HepG2 (cell line): ENCODE measurements around the gene EHD1. TPM values are rescaled to one million over a fixed set of nuclear protein-coding genes. Genes with fewer than 3 reads are reported as not detected.
"Not testable (repeated sequence)": the region's sequence is repeated elsewhere in the genome, so short reads cannot be mapped to it uniquely, and the experiment has no call there.

Experiments
- ATAC-seq: fragments of 200-7000 bp; cut with Tn5 transposase; 3 replicates; pipeline ENCODE4 v1.9.1; 2020; ENCODE audit warnings: mild to moderate bottlenecking, moderate library complexity
- BruUV-seq: library from RNA; stranded (reverse); fragments of 400-500 nt; replicated peaks from 2 replicates; lab custom pipeline; 2021; lab: Mats Ljungman, UMichigan
- CTCF ChIA-PET: fragments of 300-600 bp; formaldehyde crosslinking; extraction: SDS; loops from one replicate; lab custom pipeline; 2021; ENCODE audit warnings: low total read pairs, inconsistent platforms, low intra/inter-chr PET ratio; lab: Yijun Ruan, JAX
- POLR2A ChIA-PET: fragments of 350-600 bp; sonication (Branson Sonifier 250); formaldehyde crosslinking; loops from one replicate; lab custom pipeline; 2020; ENCODE audit warnings: antibody characterized with exemption, inconsistent platforms; lab: Yijun Ruan, JAX
- DNase-seq: peaks from one replicate; pipeline ENCODE4 v3.0.0-alpha.2; 2015; ENCODE audit warnings: low spot score
- FAIRE-seq: peaks from 3 replicates; lab custom pipeline; 2011; peaks lifted over from hg19 to GRCh38; lab: Jason Lieb, UNC
- H2AFZ ChIP-seq: one replicate; pipeline ENCODE4 v1.6.1; 2011; ENCODE audit warnings: low read length, inconsistent platforms
- H3K27ac ChIP-seq: fragments of 300-600 bp; 3 replicates; pipeline ENCODE4 v1.8.0; 2011; ENCODE audit warnings: mixed run types, mild to moderate bottlenecking, mixed read lengths, low read length, inconsistent platforms; ENCODE audit not compliant: insufficient read depth; ENCODE audit errors: extremely low read length
- H3K27me3 ChIP-seq, 2 experiments: fragments of 200-600 bp in 1 of 2; 2 replicates in 1 of 2; 3 replicates in 1 of 2; pipeline versions ENCODE4 v1.6.0 to v1.8.0; 2011; ENCODE audit warnings: low read length in 2 of 2, mild to moderate bottlenecking in 2 of 2, moderate library complexity in 2 of 2, inconsistent platforms in 1 of 2; ENCODE audit not compliant: insufficient read depth in 2 of 2, control insufficient read depth in 1 of 2
- H3K36me3 ChIP-seq, 2 experiments: fragments of 200-600 bp in 1 of 2; replicated peaks in 1 of 2; 2 replicates in 1 of 2; 3 replicates in 1 of 2; pipeline versions ENCODE4 v1.5.1 to v1.8.0; 2011; ENCODE audit warnings: low read length in 2 of 2, inconsistent platforms in 1 of 2; ENCODE audit not compliant: insufficient read depth in 2 of 2, control insufficient read depth in 1 of 2
- H3K4me1 ChIP-seq: 2 replicates; pipeline ENCODE4 v1.5.1; 2012; ENCODE audit warnings: low read length, inconsistent platforms; ENCODE audit not compliant: insufficient read depth
- H3K4me2 ChIP-seq: 2 replicates; pipeline ENCODE4 v1.6.0; 2011; ENCODE audit warnings: low read depth, low read length, inconsistent platforms
- H3K4me3 ChIP-seq, 3 experiments: fragments of 200-600 bp in 1 of 3; sonication (generic), shearing (Covaris generic) in 1 of 3; replicated peaks in 1 of 3; 2 replicates each; pipeline ENCODE4 v1.5.1; 2011 to 2016; ENCODE audit warnings: low read length in 3 of 3, inconsistent platforms in 2 of 3, low read depth in 2 of 3, mild to moderate bottlenecking in 2 of 3, control low read depth in 1 of 3, mixed read lengths in 1 of 3; ENCODE audit not compliant: insufficient read depth in 1 of 3
- H3K79me2 ChIP-seq: one replicate; pipeline ENCODE4 v1.6.1; 2011; ENCODE audit warnings: low read length, inconsistent platforms; ENCODE audit not compliant: insufficient read depth
- H3K9ac ChIP-seq: 2 replicates; pipeline ENCODE4 v1.6.0; 2011; ENCODE audit warnings: mild to moderate bottlenecking, low read depth, low read length, inconsistent platforms; ENCODE audit not compliant: insufficient read depth
- H3K9me3 ChIP-seq: 2 replicates; pipeline ENCODE4 v1.5.1; 2012; ENCODE audit warnings: mild to moderate bottlenecking, low read length
- H4K20me1 ChIP-seq: 2 replicates; pipeline ENCODE4 v1.6.0; 2011; ENCODE audit warnings: inconsistent platforms, mild to moderate bottlenecking, low read length, moderate library complexity; ENCODE audit not compliant: insufficient read depth
- ADNP ChIP-seq: sonication (generic); formaldehyde crosslinking; IDR thresholded peaks from 2 replicates; pipeline ENCODE4 v1.4.0; 2020; ENCODE audit warnings: missing genetic modification reagents
- KDM1A ChIP-seq: IDR thresholded peaks from 2 replicates; pipeline ENCODE4 v1.6.1; 2016; ENCODE audit warnings: missing compliant biosample characterization
- NRL ChIP-seq: sonication (generic); formaldehyde crosslinking; IDR thresholded peaks from 2 replicates; pipeline ENCODE4 v1.5.0; 2020; ENCODE audit warnings: missing genetic modification reagents, mild to moderate bottlenecking, moderate library complexity, borderline replicate concordance
- ZMYM3 ChIP-seq: sonication (generic); formaldehyde crosslinking; IDR thresholded peaks from 2 replicates; pipeline ENCODE4 v1.5.1; 2020; ENCODE audit warnings: mild to moderate bottlenecking, missing genetic modification reagents
- ZNF770 ChIP-seq: sonication (generic); formaldehyde crosslinking; IDR thresholded peaks from 2 replicates; pipeline ENCODE4 v1.5.0; 2020; ENCODE audit warnings: mild to moderate bottlenecking, missing genetic modification reagents
- WGBS: methylation state at CpG from one replicate; pipeline ENCODE4 v1.1.6; 2017; ENCODE audit warnings: low lambda C conversion rate; 5-methylcytosine and 5-hydroxymethylcytosine counted together
- in situ Hi-C: cut with HindIII; loops from 2 replicates; pipeline ENCODE4 v1.10.0; 2017; ENCODE audit warnings: low pct_unique_long_range_greater_than_20kb; ENCODE audit not compliant: extremely low pct_ligation_motif_present
- intact Hi-C: fragments of 100-400 bp; cut with micrococcal nuclease; formaldehyde crosslinking; loops from one replicate; pipeline ENCODE4 v1.10.0; 2022; ENCODE audit not compliant: unreplicated experiment
- polyA plus RNA-seq, 8 experiments: library from polyadenylated mRNA; depleted of rRNA in 3 of 8; stranded (reverse) in 7 of 8; unstranded in 1 of 8; fragments of >200 nt; fragmentation: Illumina TruSeq in 4 of 8; extraction: Trizol in 4 of 8; gene quantifications; 2 replicates each; pipeline versions ENCODE4 v1.2.1 to v1.2.3, GENCODE V29; 2011 to 2016; ENCODE audit warnings: low read depth in 4 of 8, missing spikeins in 1 of 8, mixed read lengths in 1 of 8; ENCODE audit not compliant: insufficient read depth in 1 of 8
- total RNA-seq, 5 experiments: library from RNA; depleted of rRNA; stranded (reverse); fragments of >200 nt; fragmentation: Illumina TruSeq; extraction: Trizol; gene quantifications; 2 replicates each; pipeline ENCODE4 v1.2.3, GENCODE V29; 2016; ENCODE audit warnings: low read depth in 1 of 5

The EHD1 gene
- total and polyA plus RNA-seq, 2 of the 13 experiments (the other 11 are each of a cell fraction or from before 2014, with no cell fraction given), result 23.6 to 26.6 TPM

DNA sequence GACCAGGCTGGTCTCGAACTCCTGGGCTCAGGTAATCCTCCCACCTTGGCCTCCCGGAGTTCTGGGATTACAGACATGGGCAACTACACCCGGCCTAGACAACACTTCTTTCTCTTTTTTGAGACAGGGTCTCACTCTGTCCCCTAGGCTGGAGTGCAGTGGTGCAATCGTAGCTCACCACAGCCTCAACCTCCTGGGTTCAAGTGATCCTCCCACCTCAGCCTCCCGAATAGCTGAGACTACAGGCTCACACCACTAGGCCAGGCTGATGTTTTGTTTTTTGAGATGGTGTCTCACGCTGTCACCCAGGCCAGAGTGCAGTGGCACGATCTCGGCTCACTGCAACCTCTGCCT is 32.7 kb downstream of the EHD1 start:
- not testable (repeated sequence) for H3K27ac ChIP-seq, H2AFZ ChIP-seq, H3K9me3 ChIP-seq, H4K20me1 ChIP-seq, H3K36me3 ChIP-seq, ATAC-seq, H3K27me3 ChIP-seq, H3K9ac ChIP-seq, DNase-seq, H3K79me2 ChIP-seq, FAIRE-seq, H3K4me2 ChIP-seq, H3K4me3 ChIP-seq, BruUV-seq
- ChIA-PET POLR2A (interaction anchor here (0.7 to 4.7 kb wide), 8 partner anchors 25 to 1014 kb away, joined by 3 to 30 read pairs (median 4); partner anchors contain the start of genes ARL2, BATF2 and EHD1), CTCF (interaction anchor here (2.1 to 4.5 kb wide), 2 partner anchors 33 to 48 kb away, joined by 6 to 72 read pairs; partner anchors contain the start of gene EHD1)
- intact Hi-C loops, result loop anchor here (5.0 to 10.0 kb wide), 3 partner anchors 43 to 152 kb away; partner anchors contain the start of genes BATF2 and MAP4K2
- peaks cover 77% of the 10 kb centered on the region for H3K4me1 ChIP-seq
- in situ Hi-C loops, result loop anchor here (5.0 kb wide), 1 partner anchor 47 kb away; no protein-coding TSS in a partner anchor
- 0 out of 2 replicates have a peak, but pooled peaks have one; percentile 67 for TF ChIP-seq ADNP (CRISPR knock-in tag)
- TF ChIP-seq ZNF770 (CRISPR knock-in tag), result peak; percentile 97
- 0 out of 2 replicates have a peak, but pooled peaks have one; percentile 59 for TF ChIP-seq KDM1A (CRISPR knock-in tag)
- peak; percentile 81 for TF ChIP-seq ZMYM3 (CRISPR knock-in tag)
- 0 out of 2 replicates have a peak, but pooled peaks have one; percentile 43 for TF ChIP-seq NRL (CRISPR knock-in tag)
- WGBS, result 24% methylated on average over 5 of the region's 8 CpGs
